Measurements from ENCODE around the gene SRPRB. TPM values are rescaled to one million over a fixed set of nuclear protein-coding genes. Genes with fewer than 3 reads are reported as not detected.

Gene SRPRB
- polyA plus RNA-seq, 1 of the 3 experiments (the other 2 are of a cell fraction), result 54.3 TPM

DNA sequence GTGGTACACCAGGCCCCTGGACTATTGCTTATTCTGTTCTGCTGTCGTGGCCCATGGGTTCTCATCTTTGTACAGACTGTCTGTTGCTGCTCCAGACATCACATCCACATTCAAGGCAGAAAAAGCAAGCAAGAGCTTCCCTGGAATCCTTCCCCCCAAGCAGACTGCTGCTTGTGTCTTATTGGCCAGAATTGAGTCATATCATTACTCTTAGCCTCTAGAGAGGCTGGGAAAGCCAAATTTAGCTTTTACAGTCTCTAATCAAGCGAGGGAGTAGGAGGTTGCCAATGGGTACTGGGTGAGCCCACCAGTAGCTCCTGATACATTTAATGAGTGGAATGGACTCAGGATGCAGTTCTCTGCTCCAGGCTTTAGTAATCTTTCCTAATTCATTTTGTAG is 50.7 kb downstream of the SRPRB start:
- Histone ChIP-seq H3K27me3 (ENCODE audit: insufficient read depth) (no peaks in the 10 kb centered on the region), H4K20me1 (ENCODE audit: insufficient read depth) (no peaks in the 10 kb centered on the region), H3K79me2 (ENCODE audit: insufficient read depth) (no peaks in the 10 kb centered on the region), H3K27ac (ENCODE audit: low read depth in 2 of 2, low read length in 1 of 2) (no peak overlapping the region), H3K4me1 (ENCODE audit: control insufficient read depth in 1 of 2, insufficient read depth in 2 of 2, low read depth in 1 of 2, low read length in 1 of 2) (peaks cover 0 to 4% of the 10 kb centered on the region in 2 experiments; a peak in 1 of 4 replicates), H3K4me2 (no peak overlapping the region), H3K36me3 (replicated peaks in 1 of 2; ENCODE audit: control insufficient read depth in 1 of 2, insufficient read depth in 2 of 2, low read length in 1 of 2) (no peaks in the 10 kb centered on the region), H3F3A (replicated peaks; ENCODE audit: insufficient read depth) (no peaks in the 10 kb centered on the region), H3K9me2 (no peaks in the 10 kb centered on the region), H3K9me3 (no peaks in the 10 kb centered on the region), H3K4me3 (ENCODE audit: low read depth in 2 of 2, low read length in 1 of 2) (no peak overlapping the region), H3K9ac (no peak overlapping the region), H2AFZ (ENCODE audit: low read depth) (no peak overlapping the region)
- no peak for DNase-seq
- ChIA-PET POLR2A (no interaction called here), CTCF (interaction anchor here (1.0 kb wide), 1 partner anchor 356 kb away, joined by 3 read pairs; no protein-coding TSS in a partner anchor)
- TF ChIP-seq, protein P1, sequence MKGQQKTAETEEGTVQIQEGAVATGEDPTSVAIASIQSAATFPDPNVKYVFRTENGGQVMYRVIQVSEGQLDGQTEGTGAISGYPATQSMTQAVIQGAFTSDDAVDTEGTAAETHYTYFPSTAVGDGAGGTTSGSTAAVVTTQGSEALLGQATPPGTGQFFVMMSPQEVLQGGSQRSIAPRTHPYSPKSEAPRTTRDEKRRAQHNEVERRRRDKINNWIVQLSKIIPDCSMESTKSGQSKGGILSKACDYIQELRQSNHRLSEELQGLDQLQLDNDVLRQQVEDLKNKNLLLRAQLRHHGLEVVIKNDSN (IDR thresholded peaks at IDR 0.05; ENCODE audit: borderline replicate concordance, low read depth), result no peak
- no peak for TF ChIP-seq GABPA (IDR thresholded peaks at IDR 0.05; ENCODE audit: low read depth)
- no peak for TF ChIP-seq EZH2phosphoT487 (IDR thresholded peaks at IDR 0.05; ENCODE audit: borderline replicate concordance, low read depth)
- TF ChIP-seq YY1 (IDR thresholded peaks at IDR 0.05; ENCODE audit: low read depth), result no peak
- WGBS (ENCODE audit: low lambda C conversion rate), result 42% methylated on average over 2 of the region's 2 CpGs

- no peaks in the 10 kb centered on the region for H3K79me2 ChIP-seq (ENCODE audit: insufficient read depth)
- no peaks in the 10 kb centered on the region for H4K20me1 ChIP-seq (ENCODE audit: insufficient read depth)
- 90% methylated on average over 8 of the region's 8 CpGs for WGBS (ENCODE audit: low lambda C conversion rate)
- H3K4me2 ChIP-seq, result no peak overlapping the region
- no peak overlapping the region for H3K27ac ChIP-seq (ENCODE audit: low read depth in 2 of 2, low read length in 1 of 2)
- no peaks in the 10 kb centered on the region for H3K27me3 ChIP-seq (ENCODE audit: insufficient read depth)
- H3K9ac ChIP-seq, result no peak overlapping the region
- ChIA-PET CTCF (no interaction called here), POLR2A (no interaction called here)
- no peak overlapping the region for H3K4me3 ChIP-seq (ENCODE audit: low read depth in 2 of 2, low read length in 1 of 2)
- no peaks in the 10 kb centered on the region for H3K9me3 ChIP-seq
- no peaks in the 10 kb centered on the region for H3K36me3 ChIP-seq (replicated peaks in 1 of 2; ENCODE audit: control insufficient read depth in 1 of 2, insufficient read depth in 2 of 2, low read length in 1 of 2)
- H3F3A ChIP-seq (replicated peaks; ENCODE audit: insufficient read depth), result no peaks in the 10 kb centered on the region
- no peak overlapping the region for H2AFZ ChIP-seq (ENCODE audit: low read depth)
- no peak for TF ChIP-seq FOXM1 (IDR thresholded peaks at IDR 0.05; ENCODE audit: low read depth)
- no peak for TF ChIP-seq CHD2 (IDR thresholded peaks at IDR 0.05; ENCODE audit: low read length, partially characterized antibody)
- TF ChIP-seq, protein P1 (IDR thresholded peaks at IDR 0.05; ENCODE audit: borderline replicate concordance, low read depth), result no peak
- TF ChIP-seq RXRA (IDR thresholded peaks at IDR 0.05; ENCODE audit: borderline replicate concordance, low read depth), result no peak
- no peak for TF ChIP-seq GABPA (IDR thresholded peaks at IDR 0.05; ENCODE audit: low read depth)
- no peak for TF ChIP-seq GATA2 (CRISPR knock-in tag; IDR thresholded peaks at IDR 0.05)
- TF ChIP-seq NFIC (IDR thresholded peaks at IDR 0.05; ENCODE audit: borderline replicate concordance), result no peak
- TF ChIP-seq REST (IDR thresholded peaks at IDR 0.05; ENCODE audit: low read depth, low read length), result no peak
- TF ChIP-seq TAF1 (IDR thresholded peaks at IDR 0.05; ENCODE audit: borderline replicate concordance, low read depth, low read length), result no peak
- TF ChIP-seq, protein P2, sequence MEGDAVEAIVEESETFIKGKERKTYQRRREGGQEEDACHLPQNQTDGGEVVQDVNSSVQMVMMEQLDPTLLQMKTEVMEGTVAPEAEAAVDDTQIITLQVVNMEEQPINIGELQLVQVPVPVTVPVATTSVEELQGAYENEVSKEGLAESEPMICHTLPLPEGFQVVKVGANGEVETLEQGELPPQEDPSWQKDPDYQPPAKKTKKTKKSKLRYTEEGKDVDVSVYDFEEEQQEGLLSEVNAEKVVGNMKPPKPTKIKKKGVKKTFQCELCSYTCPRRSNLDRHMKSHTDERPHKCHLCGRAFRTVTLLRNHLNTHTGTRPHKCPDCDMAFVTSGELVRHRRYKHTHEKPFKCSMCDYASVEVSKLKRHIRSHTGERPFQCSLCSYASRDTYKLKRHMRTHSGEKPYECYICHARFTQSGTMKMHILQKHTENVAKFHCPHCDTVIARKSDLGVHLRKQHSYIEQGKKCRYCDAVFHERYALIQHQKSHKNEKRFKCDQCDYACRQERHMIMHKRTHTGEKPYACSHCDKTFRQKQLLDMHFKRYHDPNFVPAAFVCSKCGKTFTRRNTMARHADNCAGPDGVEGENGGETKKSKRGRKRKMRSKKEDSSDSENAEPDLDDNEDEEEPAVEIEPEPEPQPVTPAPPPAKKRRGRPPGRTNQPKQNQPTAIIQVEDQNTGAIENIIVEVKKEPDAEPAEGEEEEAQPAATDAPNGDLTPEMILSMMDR (IDR thresholded peaks at IDR 0.05), result no peak
- no peaks in the 10 kb centered on the region for H3K9me2 ChIP-seq
- no peak for DNase-seq
- peaks cover 0 to 4% of the 10 kb centered on the region in 2 experiments; a peak in 1 of 4 replicates for H3K4me1 ChIP-seq (ENCODE audit: control insufficient read depth in 1 of 2, insufficient read depth in 2 of 2, low read depth in 1 of 2, low read length in 1 of 2)
Observed at GRCh38 chr3:133857767-133858166, 52.2 kb downstream of the SRPRB start.

Data from SK-N-SH (cell line).